ENCODE data around the gene MAFF.
A peak's percentile ranks its signal among the peaks of the same experiment; 100 is the strongest.

The MAFF gene

GRCh38 chr22:38258895-38259294 lies 57.1 kb downstream of the MAFF start:
- no peak overlapping the region for H2BK12ac ChIP-seq (ENCODE audit: low read length in 2 of 2)
- no peak overlapping the region for H4K91ac ChIP-seq (ENCODE audit: low read length)
- no peak overlapping the region for H3K27ac ChIP-seq (ENCODE audit: low read length, poor library complexity, severe bottlenecking)
- H4K8ac ChIP-seq (ENCODE audit: low read length), result no peak overlapping the region
- H3K9ac ChIP-seq (ENCODE audit: low read length), result no peak overlapping the region
- H3K4ac ChIP-seq (ENCODE audit: low read depth in 1 of 2, low read length in 2 of 2), result no peak overlapping the region
- peaks cover 15% of the 10 kb centered on the region for H3K79me1 ChIP-seq (replicated peaks; ENCODE audit: low read length, poor library complexity, severe bottlenecking)
- 71% methylated on average over 6 of the region's 8 CpGs for WGBS
- peaks cover 7 to 22% of the 10 kb centered on the region in 2 experiments for H3K36me3 ChIP-seq (ENCODE audit: control insufficient read depth in 1 of 2, insufficient read depth in 2 of 2, low read depth in 1 of 2, low read length in 2 of 2)
- DNase-seq, result no peak
- H2AK5ac ChIP-seq (ENCODE audit: low read length, severe bottlenecking), result no peak overlapping the region
- H3K4me3 ChIP-seq (ENCODE audit: insufficient read depth in 1 of 2, low read depth in 1 of 2, low read length in 2 of 2), result no peak overlapping the region
- H3K14ac ChIP-seq (ENCODE audit: low read length in 2 of 2), result no peak overlapping the region
- peaks cover 11% of the 10 kb centered on the region for H3K4me1 ChIP-seq (ENCODE audit: control insufficient read depth, insufficient read depth, low read depth, low read length)
- H2BK15ac ChIP-seq (ENCODE audit: low read depth, poor library complexity, severe bottlenecking), result no peak overlapping the region
- H3K18ac ChIP-seq (ENCODE audit: low read depth in 1 of 2, low read length in 2 of 2), result no peak overlapping the region
- H3K27me3 ChIP-seq (ENCODE audit: control insufficient read depth in 1 of 2, insufficient read depth in 1 of 2, low read length in 2 of 2), result no peaks in the 10 kb centered on the region
- no peak overlapping the region for H2BK5ac ChIP-seq (ENCODE audit: low read depth, low read length, poor library complexity, severe bottlenecking)
- H3K9me3 ChIP-seq (ENCODE audit: control insufficient read depth, low read length), result no peaks in the 10 kb centered on the region
- no peak overlapping the region for H3K23ac ChIP-seq (ENCODE audit: low read length in 2 of 2)
- H2AFZ ChIP-seq (ENCODE audit: low read depth, low read length), result no peak overlapping the region
- H3K4me2 ChIP-seq (ENCODE audit: low read length, poor library complexity, severe bottlenecking), result no peak overlapping the region
- no peak overlapping the region for H2BK120ac ChIP-seq (ENCODE audit: low read depth, low read length)

GRCh38 chr22:38259370-38259769 lies 57.6 kb downstream of the MAFF start:
- H2BK15ac ChIP-seq (ENCODE audit: low read depth, poor library complexity, severe bottlenecking), result no peak overlapping the region
- H2BK5ac ChIP-seq (ENCODE audit: low read depth, low read length, poor library complexity, severe bottlenecking), result no peak overlapping the region
- H3K9me3 ChIP-seq (ENCODE audit: control insufficient read depth, low read length), result no peaks in the 10 kb centered on the region
- H3K79me1 ChIP-seq (replicated peaks; ENCODE audit: low read length, poor library complexity, severe bottlenecking), result peaks cover 15% of the 10 kb centered on the region
- H4K8ac ChIP-seq (ENCODE audit: low read length), result no peak overlapping the region
- no peak overlapping the region for H3K4me3 ChIP-seq (ENCODE audit: insufficient read depth in 1 of 2, low read depth in 1 of 2, low read length in 2 of 2)
- no peaks in the 10 kb centered on the region for H3K27me3 ChIP-seq (ENCODE audit: control insufficient read depth in 1 of 2, insufficient read depth in 1 of 2, low read length in 2 of 2)
- H4K91ac ChIP-seq (ENCODE audit: low read length), result no peak overlapping the region
- 95% methylated on average over 8 of the region's 8 CpGs for WGBS
- H2AK5ac ChIP-seq (ENCODE audit: low read length, severe bottlenecking), result no peak overlapping the region
- no peak overlapping the region for H2AFZ ChIP-seq (ENCODE audit: low read depth, low read length)
- peaks cover 11% of the 10 kb centered on the region for H3K4me1 ChIP-seq (ENCODE audit: control insufficient read depth, insufficient read depth, low read depth, low read length)
- H2BK120ac ChIP-seq (ENCODE audit: low read depth, low read length), result no peak overlapping the region
- H3K14ac ChIP-seq (ENCODE audit: low read length in 2 of 2), result no peak overlapping the region
- no peak overlapping the region for H3K9ac ChIP-seq (ENCODE audit: low read length)
- peaks cover 12 to 27% of the 10 kb centered on the region in 2 experiments for H3K36me3 ChIP-seq (ENCODE audit: control insufficient read depth in 1 of 2, insufficient read depth in 2 of 2, low read depth in 1 of 2, low read length in 2 of 2)
- no peak overlapping the region for H3K18ac ChIP-seq (ENCODE audit: low read depth in 1 of 2, low read length in 2 of 2)
- no peak overlapping the region for H3K27ac ChIP-seq (ENCODE audit: low read length, poor library complexity, severe bottlenecking)
- no peak overlapping the region for H3K4me2 ChIP-seq (ENCODE audit: low read length, poor library complexity, severe bottlenecking)
- H3K23ac ChIP-seq (ENCODE audit: low read length in 2 of 2), result no peak overlapping the region
- no peak for DNase-seq
- no peak overlapping the region for H2BK12ac ChIP-seq (ENCODE audit: low read length in 2 of 2)
- H3K4ac ChIP-seq (ENCODE audit: low read depth in 1 of 2, low read length in 2 of 2), result no peak overlapping the region

- H2BK15ac ChIP-seq (ENCODE audit: low read depth, poor library complexity, severe bottlenecking), result no peak overlapping the region
Observed at GRCh38 chr22:38260761-38261681, 59.2 kb downstream of the MAFF start.

GRCh38 chr22:38262051-38262795 lies 60.4 kb downstream of the MAFF start:
- no peak overlapping the region for H3K23ac ChIP-seq (ENCODE audit: low read length in 2 of 2)
- H3K14ac ChIP-seq (ENCODE audit: low read length in 2 of 2), result no peak overlapping the region
- peaks cover 18% of the 10 kb centered on the region for H3K79me1 ChIP-seq (replicated peaks; ENCODE audit: low read length, poor library complexity, severe bottlenecking)
- WGBS, result 84% methylated on average over 20 of the region's 20 CpGs
- peak overlapping the region in 1 of 2 experiments; percentile 15 for H3K4ac ChIP-seq (ENCODE audit: low read depth in 1 of 2, low read length in 2 of 2)
- DNase-seq, result no peak
- H4K8ac ChIP-seq (ENCODE audit: low read length), result no peak overlapping the region
- no peak overlapping the region for H3K4me2 ChIP-seq (ENCODE audit: low read length, poor library complexity, severe bottlenecking)
- H2BK15ac ChIP-seq (ENCODE audit: low read depth, poor library complexity, severe bottlenecking), result no peak overlapping the region
- no peak overlapping the region for H3K4me3 ChIP-seq (ENCODE audit: insufficient read depth in 1 of 2, low read depth in 1 of 2, low read length in 2 of 2)
- no peak overlapping the region for H4K91ac ChIP-seq (ENCODE audit: low read length)
- H2BK5ac ChIP-seq (ENCODE audit: low read depth, low read length, poor library complexity, severe bottlenecking), result no peak overlapping the region
- H3K9me3 ChIP-seq (ENCODE audit: control insufficient read depth, low read length), result no peaks in the 10 kb centered on the region
- H2AFZ ChIP-seq (ENCODE audit: low read depth, low read length), result no peak overlapping the region
- no peak overlapping the region for H3K27ac ChIP-seq (ENCODE audit: low read length, poor library complexity, severe bottlenecking)
- H2AK5ac ChIP-seq (ENCODE audit: low read length, severe bottlenecking), result no peak overlapping the region
- peaks cover 17 to 42% of the 10 kb centered on the region in 2 experiments for H3K36me3 ChIP-seq (ENCODE audit: control insufficient read depth in 1 of 2, insufficient read depth in 2 of 2, low read depth in 1 of 2, low read length in 2 of 2)
- H2BK12ac ChIP-seq (ENCODE audit: low read length in 2 of 2), result no peak overlapping the region
- H3K18ac ChIP-seq (ENCODE audit: low read depth in 1 of 2, low read length in 2 of 2), result no peak overlapping the region
- no peak overlapping the region for H2BK120ac ChIP-seq (ENCODE audit: low read depth, low read length)
- H3K9ac ChIP-seq (ENCODE audit: low read length), result no peak overlapping the region
- H3K27me3 ChIP-seq (ENCODE audit: control insufficient read depth in 1 of 2, insufficient read depth in 1 of 2, low read length in 2 of 2), result no peaks in the 10 kb centered on the region
- peaks cover 20% of the 10 kb centered on the region for H3K4me1 ChIP-seq (ENCODE audit: control insufficient read depth, insufficient read depth, low read depth, low read length)

More at GRCh38 chr22:38260761-38261681, 59.2 kb downstream of the MAFF start:
- Histone ChIP-seq H3K23ac (ENCODE audit: low read length in 2 of 2) (peak overlapping the region in 1 of 2 experiments; percentile 27), H3K79me1 (replicated peaks; ENCODE audit: low read length, poor library complexity, severe bottlenecking) (peaks cover 18% of the 10 kb centered on the region), H3K27ac (ENCODE audit: low read length, poor library complexity, severe bottlenecking) (no peak overlapping the region), H2AK5ac (ENCODE audit: low read length, severe bottlenecking) (no peak overlapping the region), H3K4ac (ENCODE audit: low read depth in 1 of 2, low read length in 2 of 2) (no peak overlapping the region), H3K36me3 (ENCODE audit: control insufficient read depth in 1 of 2, insufficient read depth in 2 of 2, low read depth in 1 of 2, low read length in 2 of 2) (peaks cover 15 to 40% of the 10 kb centered on the region in 2 experiments), H2BK12ac (ENCODE audit: low read length in 2 of 2) (no peak overlapping the region), H3K9ac (ENCODE audit: low read length) (peak overlapping the region; percentile 80), H3K27me3 (ENCODE audit: control insufficient read depth in 1 of 2, insufficient read depth in 1 of 2, low read length in 2 of 2) (no peaks in the 10 kb centered on the region), H3K18ac (ENCODE audit: low read depth in 1 of 2, low read length in 2 of 2) (no peak overlapping the region), H2BK120ac (ENCODE audit: low read depth, low read length) (no peak overlapping the region), H4K8ac (ENCODE audit: low read length) (peak overlapping the region; percentile 59), H3K14ac (ENCODE audit: low read length in 2 of 2) (no peak overlapping the region), H3K4me3 (ENCODE audit: insufficient read depth in 1 of 2, low read depth in 1 of 2, low read length in 2 of 2) (peak overlapping the region in 1 of 2 experiments; percentile 67), H3K9me3 (ENCODE audit: control insufficient read depth, low read length) (no peaks in the 10 kb centered on the region), H2AFZ (ENCODE audit: low read depth, low read length) (no peak overlapping the region), H4K91ac (ENCODE audit: low read length) (no peak overlapping the region), H3K4me2 (ENCODE audit: low read length, poor library complexity, severe bottlenecking) (no peak overlapping the region), H2BK5ac (ENCODE audit: low read depth, low read length, poor library complexity, severe bottlenecking) (no peak overlapping the region), H3K4me1 (ENCODE audit: control insufficient read depth, insufficient read depth, low read depth, low read length) (peaks cover 17% of the 10 kb centered on the region)
- DNase-seq, result no peak
- WGBS, result 65% methylated on average over 14 of the region's 15 CpGs

All from mesenchymal stem cell (in vitro differentiated cells and primary cell).